Activated naive CD4-positive, alpha-beta T cell (primary cell): ENCODE measurements around the gene PHLDA2.

Experiments used
- DNase-seq, 4 experiments: peaks; one replicate each; lab custom pipeline; 2025; lab: John Stamatoyannopoulos, UW

Gene PHLDA2

GRCh38 chr11:2929950-2930703 lies 907 bp upstream of the PHLDA2 start:
- DNase-seq = peak in 1 of 4 experiments; percentile 21

GRCh38 chr11:2929531-2929949 lies 320 bp upstream of the PHLDA2 start:
- DNase-seq = no peak

GRCh38 chr11:2927851-2928604 lies 1.2 kb downstream of the PHLDA2 start:
- DNase-seq = no peak

- no peak for DNase-seq
Observed at GRCh38 chr11:2927121-2927800, 2.0 kb downstream of the PHLDA2 start.

- no peak for DNase-seq
Observed at GRCh38 chr11:2926611-2927051, 2.6 kb downstream of the PHLDA2 start.

GRCh38 chr11:2924821-2925675 lies 4.2 kb downstream of the PHLDA2 start:
- no peak for DNase-seq

GRCh38 chr11:2924381-2924780 lies 4.8 kb downstream of the PHLDA2 start:
- no peak for DNase-seq

GRCh38 chr11:2923446-2924375 lies 5.5 kb downstream of the PHLDA2 start:
- DNase-seq = no peak

- DNase-seq = no peak
Observed at GRCh38 chr11:2922655-2923054, 6.6 kb downstream of the PHLDA2 start.

GRCh38 chr11:2921742-2922493 lies 7.3 kb downstream of the PHLDA2 start:
- no peak for DNase-seq

- no peak for DNase-seq
Observed at GRCh38 chr11:2921261-2921660, 8.0 kb downstream of the PHLDA2 start.

- DNase-seq = no peak
Observed at GRCh38 chr11:2920343-2920742, 8.9 kb downstream of the PHLDA2 start.

- DNase-seq = no peak
Observed at GRCh38 chr11:2919837-2920236, 9.4 kb downstream of the PHLDA2 start.

GRCh38 chr11:2919188-2919587 lies 10.0 kb downstream of the PHLDA2 start:
- DNase-seq = no peak

GRCh38 chr11:2917842-2918490 lies 11.3 kb downstream of the PHLDA2 start:
- no peak for DNase-seq

- no peak for DNase-seq
Observed at GRCh38 chr11:2916892-2917645, 12.2 kb downstream of the PHLDA2 start.

GRCh38 chr11:2916114-2916891 lies 12.9 kb downstream of the PHLDA2 start:
- DNase-seq = no peak

- DNase-seq = no peak
Observed at GRCh38 chr11:2915473-2915872, 13.7 kb downstream of the PHLDA2 start.
